Fibroblast of upper back skin (primary cell): Measurements from ENCODE around the gene FRY.
"Not testable (repeated sequence)": the region's sequence is repeated elsewhere in the genome, so short reads cannot be mapped to it uniquely, and the experiment has no call there.

Experiments used
- DNase-seq: peaks from one replicate; pipeline ENCODE4 v3.0.0-alpha.2; 2013

Gene FRY

DNA sequence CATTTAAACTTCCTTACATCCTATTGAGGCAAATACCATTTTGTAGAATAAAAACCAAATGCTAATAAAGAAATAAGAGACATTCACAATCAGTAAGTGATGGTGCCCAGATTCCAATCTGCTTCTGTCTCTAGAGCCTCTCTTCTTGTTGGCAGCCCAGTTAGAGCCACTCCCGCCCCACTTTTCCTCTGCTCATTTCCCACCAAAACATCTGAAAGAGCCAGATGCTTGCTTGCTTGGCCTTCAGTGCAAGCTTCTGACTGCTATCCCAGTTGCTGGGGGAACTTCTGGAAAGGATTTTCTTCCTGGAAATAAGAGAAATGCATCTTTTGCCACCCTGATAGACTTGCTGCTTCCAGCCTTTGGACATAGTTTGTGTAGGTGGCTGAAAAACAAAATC, 12.9 kb downstream of the FRY start:
- DNase-seq = no peak

DNA sequence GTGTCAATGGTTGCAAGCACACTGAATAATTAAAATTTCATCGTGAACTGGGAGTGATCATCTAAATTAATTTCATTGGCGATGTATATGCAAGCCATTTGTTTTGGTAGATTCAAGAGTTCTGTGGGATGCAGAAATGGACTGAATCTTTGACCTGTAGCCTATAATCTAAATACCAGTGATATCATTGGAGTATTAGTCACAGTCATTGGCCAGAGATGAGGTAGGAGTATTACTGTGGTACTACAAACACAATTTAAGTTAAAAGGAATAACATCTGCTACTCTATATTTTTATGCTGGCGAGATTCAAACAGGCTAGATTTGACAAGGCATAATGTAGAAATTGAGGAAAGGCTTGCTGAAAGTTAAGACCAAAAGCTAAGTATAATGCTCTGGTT, 14.0 kb downstream of the FRY start:
- DNase-seq = no peak

DNA sequence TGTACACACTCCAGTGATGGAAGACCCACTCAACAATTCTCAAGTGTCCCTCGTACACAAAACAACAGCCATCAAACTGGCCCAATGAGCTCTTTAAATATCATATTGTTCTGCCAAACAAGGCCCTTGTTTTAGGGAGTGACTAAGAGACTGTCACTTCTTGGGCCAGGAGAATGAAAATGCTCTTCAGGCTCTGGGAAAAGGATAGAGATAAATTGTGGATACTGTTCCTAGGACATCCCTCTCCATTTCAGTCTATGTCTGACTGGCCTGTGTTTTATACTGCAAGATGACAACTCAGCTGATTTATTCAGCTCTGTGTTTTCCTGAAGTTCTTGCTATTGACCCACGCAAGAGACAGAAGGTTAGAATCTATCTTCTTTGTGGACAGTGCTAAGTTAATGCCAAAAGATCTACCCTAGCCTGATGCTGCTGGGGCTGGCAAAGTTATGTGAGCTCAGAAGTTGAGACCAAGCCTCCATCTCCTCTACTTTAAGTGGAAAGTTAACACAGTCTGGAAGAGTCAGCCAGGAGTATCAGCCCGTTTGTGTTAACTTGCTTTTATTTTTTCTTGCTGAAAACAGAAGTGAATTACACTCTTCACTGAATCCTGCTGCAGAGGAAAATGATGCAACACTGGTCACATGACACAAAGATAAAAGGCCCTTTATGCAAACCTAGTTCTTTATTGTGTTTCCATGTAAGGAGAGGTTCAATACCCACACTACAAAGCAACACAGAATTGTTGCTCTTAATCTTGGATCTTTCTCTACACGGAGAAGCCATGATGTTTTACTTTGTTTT, 14.6 kb downstream of the FRY start:
- peak; percentile 32 for DNase-seq

DNA sequence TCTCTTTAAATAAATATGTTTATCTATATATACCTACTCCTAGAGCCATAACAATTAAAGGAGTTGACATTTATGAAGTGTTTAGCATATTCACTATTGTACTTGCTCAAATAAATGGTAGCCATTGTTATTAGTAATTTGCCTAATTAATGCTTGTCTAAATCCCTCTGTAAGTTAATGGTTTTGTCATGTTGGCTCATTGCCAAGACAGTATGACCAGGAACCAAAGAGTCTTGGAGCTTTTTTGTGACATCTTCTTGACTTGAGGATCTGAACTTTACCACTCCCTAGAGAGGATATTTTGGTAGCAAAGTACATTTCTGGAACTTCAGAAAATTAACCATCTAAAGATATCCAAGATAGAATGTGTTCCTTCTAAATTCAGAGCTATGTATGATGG, 15.5 kb downstream of the FRY start:
- no peak for DNase-seq

GRCh38 chr13:32047793-32048192, 16.2 kb downstream of the FRY start:
- DNase-seq = no peak

DNA sequence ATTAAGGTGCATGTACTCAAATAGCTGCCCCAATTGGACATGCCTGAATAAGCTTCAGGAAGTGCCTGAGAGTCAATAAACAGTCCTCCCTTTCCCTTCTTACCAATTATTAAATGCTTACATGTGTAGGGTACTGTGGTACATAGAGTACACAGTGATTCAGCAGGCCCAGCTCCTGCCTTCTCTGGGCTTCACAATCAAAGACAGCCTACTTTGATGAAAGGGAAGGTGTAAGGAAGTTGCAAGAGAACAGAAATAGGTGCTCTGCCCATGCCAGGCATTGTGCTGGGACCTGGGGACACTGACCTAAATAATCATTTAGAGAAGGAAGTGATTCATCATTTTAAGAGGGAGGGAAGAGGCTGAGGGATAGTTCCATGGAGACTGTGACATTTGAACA, 17.2 kb downstream of the FRY start:
- no peak for DNase-seq

DNA sequence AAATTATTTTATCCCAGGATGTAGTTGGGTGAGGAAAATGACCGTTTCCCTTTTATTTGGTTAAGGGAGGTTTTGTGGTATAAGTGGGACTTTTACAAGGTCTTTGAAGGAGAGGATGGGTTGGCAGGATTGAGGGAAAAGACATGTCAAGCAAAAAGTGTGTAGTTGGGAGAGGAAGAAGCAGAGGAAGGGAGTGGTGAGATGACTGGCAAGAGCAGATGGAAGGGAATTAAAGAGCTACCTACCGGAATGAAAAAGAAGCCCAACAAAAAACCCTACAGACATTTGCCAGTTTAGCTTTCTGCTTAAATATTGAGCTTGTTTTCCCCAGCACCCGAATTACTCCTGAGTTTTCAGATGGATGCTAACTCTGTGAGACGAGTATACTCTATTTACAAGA, 19.6 kb downstream of the FRY start:
- no peak for DNase-seq

GRCh38 chr13:32056316-32056715, 24.7 kb downstream of the FRY start:
- DNase-seq = no peak

DNA sequence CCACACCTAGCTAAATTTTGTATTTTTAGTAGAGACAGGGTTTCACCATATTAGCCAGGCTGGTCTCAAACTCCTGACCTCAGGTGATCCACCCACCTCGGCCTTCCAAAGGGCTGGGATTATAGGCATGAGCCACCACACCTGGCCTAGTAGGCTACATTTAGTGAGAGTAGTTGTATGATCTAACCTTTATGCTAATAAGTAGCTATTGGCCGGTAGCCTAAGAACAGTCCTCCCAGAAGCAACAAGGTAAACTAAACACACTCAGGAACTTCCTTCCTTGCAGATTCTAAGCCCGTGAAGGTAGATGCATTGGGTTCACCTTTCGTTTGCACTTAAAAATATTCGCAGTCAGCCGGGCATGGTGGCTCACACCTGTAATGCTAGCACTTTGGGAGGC, 25.8 kb downstream of the FRY start:
- DNase-seq = not testable (repeated sequence)

DNA sequence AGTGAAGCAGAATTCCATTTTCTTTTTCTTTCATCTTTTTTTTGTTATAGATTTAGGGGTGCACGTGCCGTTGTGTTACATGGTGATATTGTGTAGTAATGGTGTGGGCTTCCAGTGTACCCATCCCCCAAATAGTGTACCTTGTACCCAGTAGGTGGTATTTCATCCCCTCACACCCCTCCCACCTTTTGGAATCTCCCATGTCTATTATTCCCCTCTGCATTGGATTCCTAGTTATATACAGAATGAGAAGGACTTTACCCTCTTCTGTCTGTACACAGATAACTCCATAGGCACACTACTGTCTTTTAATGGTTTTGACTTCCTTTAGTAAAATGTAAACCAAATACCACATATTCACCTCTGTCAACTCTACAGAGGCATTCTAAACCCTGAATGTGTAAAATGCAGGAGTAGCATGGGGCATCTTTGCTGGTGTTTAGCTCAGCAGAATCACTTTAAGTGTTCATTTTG, 28.0 kb downstream of the FRY start:
- no peak for DNase-seq

DNA sequence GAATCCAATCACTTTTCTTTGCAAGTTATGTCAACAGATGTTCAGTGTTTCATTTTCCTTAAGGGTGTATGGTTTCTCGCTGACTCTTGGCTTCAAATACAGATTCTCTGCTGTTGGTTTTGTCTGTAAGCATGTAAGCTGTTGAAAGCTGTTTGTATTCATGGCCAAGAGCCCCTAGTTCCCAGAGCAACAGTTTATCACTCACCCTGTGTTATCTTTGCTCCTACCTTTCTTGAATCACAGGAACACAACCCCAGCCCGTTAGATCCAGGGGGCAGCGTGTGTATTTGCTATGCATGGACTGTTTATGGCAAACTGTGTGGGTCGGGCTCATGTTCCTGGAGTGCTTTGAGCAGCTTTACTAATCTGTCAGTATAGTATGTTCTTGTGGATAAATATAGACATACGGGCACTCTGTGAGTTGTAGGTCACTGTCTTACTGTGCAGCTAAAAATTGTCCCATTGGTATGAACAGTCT, 28.9 kb downstream of the FRY start:
- peak; percentile 3 for DNase-seq

DNA sequence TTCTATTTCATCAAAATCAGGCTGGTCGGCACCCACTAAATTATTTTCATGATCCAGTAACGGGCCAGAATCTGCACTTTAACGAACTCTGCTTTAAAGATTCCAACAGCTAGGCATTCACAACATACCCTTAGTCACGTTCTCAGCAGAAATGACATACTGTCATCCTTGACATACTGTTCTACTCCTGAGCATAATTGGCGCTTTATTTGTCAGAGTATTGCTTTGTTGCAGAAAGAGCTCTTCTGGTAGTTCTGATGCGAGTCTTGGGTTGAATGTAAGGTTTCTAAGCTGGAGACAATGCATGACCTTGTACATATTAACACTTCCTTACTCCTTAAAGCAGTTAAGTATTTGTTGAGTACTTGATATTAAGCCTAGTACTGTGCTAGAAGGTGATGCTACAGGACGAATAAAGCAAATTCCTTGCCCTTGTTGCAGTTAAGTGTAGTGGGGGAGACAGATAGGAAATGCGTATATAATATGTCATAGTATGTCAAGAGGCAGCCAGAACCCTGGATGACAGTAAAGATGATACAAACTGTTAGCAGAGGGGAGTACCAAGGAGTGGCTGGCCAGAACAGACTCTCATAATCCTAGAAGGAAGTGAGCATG, 32.2 kb downstream of the FRY start:
- no peak for DNase-seq

DNA sequence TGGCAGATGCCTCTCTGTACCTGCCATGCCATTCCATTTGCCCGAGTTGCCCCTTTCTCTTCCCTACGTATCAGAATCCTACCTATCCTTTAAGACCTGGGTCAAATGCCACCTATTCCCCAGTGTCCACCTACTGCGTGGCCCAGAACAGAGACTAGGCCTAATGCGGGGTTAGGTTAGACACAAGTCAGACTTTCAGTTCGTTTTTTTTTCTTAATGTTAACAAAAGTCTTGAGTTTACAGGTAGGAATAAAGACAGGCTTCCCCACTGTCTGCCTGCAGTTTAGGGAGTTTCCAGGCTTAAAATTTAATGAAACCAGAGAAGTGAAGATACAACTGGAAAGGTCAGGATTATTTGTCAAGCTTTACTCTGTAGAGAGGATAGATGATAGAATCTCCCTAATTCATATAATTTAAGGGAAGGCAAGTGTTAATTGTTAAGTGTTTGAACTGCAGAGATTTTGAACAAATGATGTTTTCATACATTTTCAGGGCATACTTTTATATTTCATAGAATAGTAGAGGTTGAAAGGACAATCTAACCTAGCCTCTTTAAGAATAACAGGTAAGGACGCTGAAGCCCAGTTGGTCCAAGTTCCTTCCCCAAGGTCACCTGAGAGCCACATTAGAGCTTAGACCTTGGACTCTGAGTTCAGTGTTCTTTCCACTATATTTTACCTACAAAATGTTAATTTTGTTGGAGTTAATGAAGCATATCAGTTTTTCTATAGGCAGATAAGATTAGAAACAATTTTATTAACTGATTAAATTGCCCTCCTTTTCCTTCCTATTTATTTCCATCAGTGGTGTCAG, 35.8 kb downstream of the FRY start:
- DNase-seq = no peak

DNA sequence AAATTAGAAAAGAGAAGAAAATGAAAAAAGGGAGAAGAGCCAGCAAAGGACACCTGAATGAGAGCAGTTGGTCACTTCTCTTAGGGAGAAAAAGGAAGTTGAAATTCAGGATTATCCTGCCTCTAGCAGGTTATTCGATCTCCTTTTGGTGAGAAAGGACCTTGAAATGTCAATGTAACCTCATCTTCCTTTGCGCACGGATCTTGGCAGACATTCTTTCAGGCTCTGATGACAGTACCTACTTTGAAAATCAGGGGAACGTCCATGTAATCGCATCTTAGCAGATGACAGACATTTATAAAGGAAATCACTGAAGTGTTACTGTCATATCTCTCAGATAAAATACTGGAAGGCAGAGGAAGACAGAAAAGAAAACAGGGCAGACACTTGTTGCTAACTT, 36.7 kb downstream of the FRY start:
- DNase-seq = no peak

- no peak for DNase-seq
These were observed 41.7 kb downstream of the FRY start for GRCh38 chr13:32073180-32073864.

DNA sequence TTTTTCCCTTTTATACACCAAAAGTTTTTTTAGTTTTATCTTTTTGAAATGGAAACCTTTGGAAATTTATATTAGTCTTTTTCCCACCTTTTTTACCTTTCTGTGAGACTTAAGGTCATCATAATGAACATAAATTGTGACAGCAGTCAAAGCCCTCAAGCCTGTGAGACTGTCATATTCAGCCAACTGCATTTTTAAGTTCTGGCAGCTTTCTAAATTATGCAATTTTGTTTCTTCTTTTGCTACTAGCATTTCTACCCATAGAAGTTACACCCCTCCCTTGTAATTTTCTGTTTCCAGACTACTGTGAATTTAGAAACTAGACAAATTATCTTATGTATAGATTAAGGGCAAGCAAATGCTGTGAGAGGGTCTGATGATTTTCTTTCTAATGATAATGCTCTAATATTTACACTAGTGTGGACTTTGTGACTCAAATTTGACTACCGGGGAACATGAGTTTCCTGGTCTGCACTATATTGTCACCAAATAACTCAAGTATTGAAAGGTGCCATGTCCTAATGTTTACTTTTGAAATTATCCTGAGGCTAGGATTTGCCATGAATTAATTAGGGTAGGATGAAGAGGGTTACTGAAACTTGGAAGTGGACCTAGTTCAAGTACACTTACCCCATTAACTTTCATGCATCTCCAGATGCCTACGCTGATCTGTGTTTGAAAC, 43.7 kb downstream of the FRY start:
- DNase-seq = no peak

DNA sequence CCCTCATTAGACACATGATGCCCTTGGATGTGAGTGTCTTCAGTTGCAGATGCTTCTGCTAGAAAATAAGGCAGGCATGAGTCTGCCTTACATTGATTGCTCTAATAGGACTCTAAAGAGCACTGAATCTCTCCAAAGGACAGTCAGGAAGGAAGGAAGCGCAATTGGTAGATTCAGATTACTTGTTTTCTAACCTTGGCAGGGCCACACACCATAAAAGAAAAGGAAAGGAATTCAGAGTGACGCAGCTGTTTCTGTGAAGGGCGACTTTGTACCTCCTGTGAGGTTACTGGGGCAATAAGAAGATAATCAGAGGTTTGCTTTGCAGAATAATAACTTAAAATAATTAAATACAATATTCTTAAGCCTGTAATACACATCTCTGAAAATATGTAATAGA, 48.0 kb downstream of the FRY start:
- DNase-seq = no peak

DNA sequence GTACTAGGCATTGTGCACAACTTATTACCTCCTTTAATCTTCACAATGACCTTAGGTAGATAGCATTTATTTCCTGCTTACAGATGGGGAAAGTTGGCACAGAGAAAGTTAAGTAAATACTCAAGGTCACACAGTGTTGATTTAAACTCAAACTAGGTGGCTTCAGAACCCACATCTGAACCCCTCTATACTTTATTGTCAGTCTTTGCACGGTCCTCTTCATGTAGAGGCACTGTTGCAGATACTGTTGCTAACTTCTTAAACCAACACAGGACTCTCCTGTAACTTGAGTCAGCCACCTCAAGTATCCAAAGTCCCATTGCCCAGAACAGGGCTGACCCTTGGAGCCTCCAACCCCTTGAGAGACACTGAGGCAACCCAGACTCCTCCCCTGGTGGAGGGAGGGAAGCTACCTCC, 48.8 kb downstream of the FRY start:
- DNase-seq = no peak

DNA sequence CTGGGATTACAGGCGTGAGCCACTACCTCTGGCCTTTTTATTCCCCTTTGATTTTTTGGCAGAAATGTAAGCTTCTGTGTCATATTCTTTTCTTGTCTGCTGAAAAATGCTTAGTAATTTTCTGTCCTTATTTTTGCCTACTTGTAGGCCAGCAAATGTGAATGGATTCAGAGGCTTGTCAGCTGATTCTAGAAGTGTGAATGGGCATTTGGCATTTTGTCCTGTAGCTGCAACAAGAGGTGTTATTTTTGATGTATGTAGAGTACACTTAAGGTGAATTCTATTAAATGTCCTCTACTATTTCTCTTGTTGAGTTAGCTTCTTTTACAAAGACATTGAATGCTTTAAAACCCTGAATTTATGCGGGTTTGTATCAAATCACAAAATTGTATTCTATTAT, 50.0 kb downstream of the FRY start:
- DNase-seq = no peak

- peak; percentile 63 for DNase-seq
These were observed 54.8 kb downstream of the FRY start for GRCh38 chr13:32086366-32086765.

DNA sequence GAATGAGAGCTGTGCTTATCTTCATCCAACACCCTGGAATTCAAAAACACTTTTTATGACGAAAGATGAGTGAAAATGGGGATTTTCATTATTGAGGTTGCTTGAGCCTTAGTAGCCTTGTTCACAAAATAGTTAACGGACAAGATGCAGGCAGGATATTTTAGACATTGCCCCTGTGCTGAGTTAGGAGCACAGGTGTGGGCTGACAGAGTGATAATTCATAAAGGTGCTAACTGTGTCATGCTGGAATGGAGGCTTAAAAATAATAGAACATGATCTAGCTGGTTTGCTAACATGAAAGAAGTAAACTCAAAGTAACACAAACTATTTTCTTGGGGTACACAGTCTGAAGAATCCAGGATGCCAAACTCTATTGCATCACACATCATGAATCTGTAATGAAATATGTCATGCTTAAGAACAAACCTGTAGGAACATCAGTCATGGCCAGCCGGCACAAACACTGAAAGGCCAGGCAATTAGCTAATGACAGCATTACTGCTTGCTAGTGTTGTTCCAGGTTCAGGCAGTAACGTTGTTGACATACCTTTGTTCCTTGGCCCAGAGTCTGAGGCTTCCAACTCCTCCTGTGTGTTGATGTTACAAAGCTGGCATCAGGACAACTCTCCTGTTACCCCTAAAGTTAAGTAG, 55.3 kb downstream of the FRY start:
- peak; percentile 10 for DNase-seq
